ENCODE data around the gene MOCS3.
A peak's percentile ranks its signal among the peaks of the same experiment; 100 is the strongest.
"Not testable (repeated sequence)": the region's sequence is repeated elsewhere in the genome, so short reads cannot be mapped to it uniquely, and the experiment has no call there.

MOCS3 gene

DNA sequence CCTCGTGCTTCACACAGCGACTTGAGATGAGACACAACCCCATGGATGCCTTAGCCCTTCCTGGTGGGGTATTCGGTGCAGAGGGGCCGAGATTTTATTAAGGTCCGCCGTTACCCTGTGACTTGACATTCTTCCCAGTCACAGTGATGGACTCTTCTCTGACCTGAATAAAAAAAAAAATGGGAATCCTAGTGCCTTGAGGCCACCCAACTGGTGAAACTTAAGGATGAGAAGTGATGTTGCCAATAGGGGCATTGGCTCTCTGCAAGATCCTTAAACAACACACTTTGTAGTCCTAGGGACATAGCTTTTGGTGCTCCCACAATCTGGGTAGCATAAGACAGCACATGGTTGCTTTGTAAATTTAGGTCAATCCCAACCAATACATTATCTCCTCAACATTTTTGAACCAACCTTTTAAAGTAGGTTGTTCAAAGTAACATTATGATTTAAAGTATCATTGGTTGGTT, 26.6 kb upstream of the MOCS3 start:
- no peak for DNase-seq

DNA sequence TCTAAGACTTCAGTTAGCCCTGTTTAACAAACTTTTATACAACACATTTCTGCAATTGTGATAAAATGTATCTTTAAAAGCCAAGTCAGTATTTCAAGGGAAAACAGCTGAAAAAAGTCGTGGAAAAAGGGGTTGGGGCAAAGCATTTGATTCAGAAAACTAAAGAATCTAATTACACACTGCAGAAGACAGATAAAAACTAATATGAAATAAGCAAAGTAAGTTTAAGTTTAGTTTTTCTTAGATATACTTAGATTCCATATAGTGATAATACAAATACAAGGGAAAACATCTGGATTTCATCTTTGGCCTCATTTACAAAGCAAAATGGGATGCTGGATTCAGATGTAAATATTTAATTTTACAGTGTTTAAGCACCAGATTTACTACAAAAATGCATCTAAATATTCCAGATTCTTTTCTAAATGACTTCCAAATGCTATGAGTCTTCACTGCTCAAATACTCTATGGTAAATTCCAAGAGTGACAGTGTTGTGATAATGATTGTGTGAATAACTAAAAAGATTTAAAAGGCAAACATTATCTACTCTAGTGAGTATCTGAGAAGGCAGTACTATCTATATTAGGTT, 25.8 kb upstream of the MOCS3 start:
- DNase-seq: no peak

DNA sequence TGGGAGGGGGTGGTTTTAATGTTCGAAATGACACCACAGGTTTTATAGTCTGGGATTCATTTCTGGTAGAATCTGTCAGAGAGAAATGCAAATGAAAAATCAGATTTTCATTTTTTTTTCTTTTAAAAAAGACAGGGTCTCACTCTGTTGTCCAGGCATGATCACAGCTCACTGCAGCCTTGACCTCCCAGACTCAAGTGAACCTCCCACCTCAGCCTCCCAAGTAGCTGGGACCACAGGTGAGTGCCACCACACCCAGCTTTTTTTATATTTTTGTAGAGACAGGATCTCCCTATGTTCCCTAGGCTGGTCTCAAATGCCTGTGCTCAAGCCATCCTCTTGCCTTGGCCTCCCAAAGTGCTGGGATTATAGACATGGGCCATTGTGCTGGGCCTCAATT, 25.0 kb upstream of the MOCS3 start:
- no peak for DNase-seq

DNA sequence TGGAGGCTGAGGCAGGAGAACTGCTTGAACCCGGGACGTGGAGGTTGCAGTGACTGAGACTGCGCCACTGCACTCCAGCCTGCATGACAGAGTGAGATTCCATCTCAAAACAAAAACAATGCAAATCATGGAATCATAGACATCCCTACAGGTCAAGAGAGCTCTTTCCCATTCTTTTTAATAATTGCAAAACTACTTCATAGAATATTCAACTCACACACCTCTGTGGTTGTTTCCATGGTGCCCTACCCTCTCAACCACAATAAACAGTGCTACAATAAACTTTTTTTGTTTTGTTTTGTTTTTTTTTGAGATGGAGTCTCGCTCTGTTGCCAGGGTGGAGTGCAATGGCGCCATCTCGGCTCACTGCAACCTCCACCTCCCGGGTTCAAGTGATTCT, 15.5 kb upstream of the MOCS3 start:
- DNase-seq: no peak

DNA sequence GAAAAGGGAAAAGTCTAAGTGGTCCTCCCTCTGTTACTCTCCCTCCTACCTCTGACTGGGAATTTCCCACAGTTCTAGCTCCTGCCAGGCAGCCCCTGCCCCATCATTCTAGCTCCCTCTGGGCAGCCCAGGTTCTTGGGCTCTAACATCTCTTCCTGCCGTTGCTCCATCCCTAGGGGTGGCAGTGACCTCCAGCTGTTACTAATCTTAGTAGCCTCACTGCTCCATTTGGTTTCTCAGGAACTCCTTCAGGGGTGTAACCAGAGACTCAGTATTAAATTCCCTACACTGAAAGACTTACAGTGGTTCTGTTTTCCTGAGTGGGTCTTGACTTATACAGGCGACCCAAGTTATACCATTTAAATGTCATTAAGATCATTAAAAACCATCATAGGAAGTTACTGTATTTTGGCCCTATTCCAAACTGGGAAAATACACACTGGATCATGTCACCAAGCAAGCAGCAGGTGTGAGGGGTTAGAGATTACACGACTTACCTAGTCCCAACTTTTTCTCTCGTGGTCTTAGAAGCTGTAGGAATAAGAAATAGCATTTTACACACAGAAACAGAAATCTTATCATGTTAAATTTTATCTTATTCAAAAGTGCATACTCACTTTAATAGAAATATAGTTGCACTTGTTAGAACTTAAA, 10.4 kb upstream of the MOCS3 start:
- DNase-seq: no peak

DNA sequence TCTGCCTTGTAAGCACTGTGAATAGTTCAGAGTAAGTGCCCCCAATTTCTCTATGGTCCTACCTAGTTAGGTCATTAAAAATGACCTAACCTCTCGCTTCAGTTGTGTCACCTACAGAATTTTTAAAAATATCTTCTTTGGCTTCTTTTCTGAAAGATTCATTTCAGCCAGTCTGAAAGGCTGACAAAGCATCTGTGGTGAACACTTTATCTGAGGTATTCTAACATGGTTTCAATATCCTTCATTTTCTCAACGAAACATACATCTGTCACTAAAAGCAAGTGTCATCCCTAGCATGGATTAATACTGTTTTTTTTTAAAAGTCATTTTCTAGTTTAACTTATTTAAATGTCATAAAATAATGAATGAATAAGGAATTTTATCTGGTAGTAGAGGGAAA, 5.4 kb upstream of the MOCS3 start:
- no peak for DNase-seq

DNA sequence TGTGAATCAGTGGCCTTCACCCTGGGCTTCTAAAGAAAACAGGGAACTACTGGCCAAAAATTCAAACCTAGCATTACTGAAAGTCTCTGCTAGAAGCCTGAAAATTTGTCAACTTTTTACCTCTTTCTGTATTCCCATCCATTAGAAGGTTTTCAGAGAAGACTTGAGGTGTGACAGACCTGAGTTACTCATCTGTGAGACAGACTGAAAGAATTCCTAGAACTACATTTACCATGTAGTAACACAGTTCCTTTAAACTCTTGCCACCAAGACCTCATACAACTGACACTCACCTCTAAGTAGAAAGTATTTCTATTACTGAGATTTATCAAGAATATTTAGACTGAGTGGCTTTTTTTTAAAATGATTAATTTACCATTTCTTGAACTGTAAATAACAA, 4.8 kb upstream of the MOCS3 start:
- DNase-seq: no peak

DNA sequence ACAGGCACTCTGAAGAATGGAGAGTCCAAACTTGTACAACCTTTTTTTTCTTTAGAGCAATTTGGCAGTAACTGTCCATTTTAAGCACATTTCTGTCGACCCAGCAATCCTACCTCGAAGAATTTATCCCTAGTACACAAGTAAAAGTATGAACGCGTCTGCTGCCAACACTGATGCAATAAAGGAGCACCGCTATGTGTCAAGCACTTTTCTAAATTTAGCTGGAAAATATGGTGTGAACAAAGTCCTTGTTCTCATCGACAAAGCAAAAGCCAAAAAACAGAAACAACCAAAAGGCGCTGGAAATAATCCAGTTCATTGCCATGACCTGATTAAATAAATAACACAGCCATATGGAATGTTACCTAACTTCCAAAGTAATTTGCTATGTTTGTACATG, 1.3 kb upstream of the MOCS3 start:
- DNase-seq: no peak

DNA sequence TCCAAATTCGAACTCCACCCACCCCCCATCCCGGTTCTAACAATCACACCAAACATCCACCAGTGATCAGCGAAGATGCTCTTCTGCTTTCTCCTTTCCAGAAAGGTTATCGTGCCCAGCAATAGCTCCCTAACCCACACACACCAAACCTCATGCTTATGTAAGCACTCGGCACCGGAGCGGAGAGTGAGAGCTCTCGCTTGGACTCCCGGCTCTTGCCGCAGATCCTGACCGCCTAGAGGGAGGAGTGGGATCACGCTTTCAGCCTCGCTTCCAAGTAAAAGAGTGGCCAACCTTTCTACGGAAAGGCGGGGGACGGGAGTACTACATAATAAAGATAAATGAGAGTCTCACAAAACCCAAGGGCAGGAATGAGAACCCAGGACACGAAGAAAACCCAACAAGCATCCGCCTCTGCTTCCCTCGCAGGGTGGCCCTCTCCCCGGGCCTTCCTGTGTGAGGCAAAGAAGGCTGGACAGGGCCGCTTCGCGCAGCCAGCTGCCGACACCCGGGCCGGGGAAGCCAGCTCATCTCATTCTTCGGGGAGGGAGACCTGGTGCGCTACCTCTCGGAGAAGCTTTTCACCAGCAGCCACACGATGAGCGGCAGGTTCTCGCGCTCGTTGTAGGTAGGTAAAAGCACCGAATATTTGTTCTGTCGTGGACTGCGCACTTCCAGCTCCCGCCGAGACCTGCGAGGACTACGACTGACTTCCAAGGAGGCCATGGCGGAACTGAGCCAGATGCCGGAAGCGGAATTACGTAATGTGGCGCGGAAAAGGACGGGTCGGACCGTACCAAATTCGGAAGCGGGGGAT, 612 bp upstream of the MOCS3 start, which contains the start of gene DPM1:
Gene DPM1, minus strand, starts transcription at position 735 of the 817 bp plus-strand sequence. Its CDS starts 9 bp downstream, at position 726.
- peak; percentile 91 for DNase-seq

DNA sequence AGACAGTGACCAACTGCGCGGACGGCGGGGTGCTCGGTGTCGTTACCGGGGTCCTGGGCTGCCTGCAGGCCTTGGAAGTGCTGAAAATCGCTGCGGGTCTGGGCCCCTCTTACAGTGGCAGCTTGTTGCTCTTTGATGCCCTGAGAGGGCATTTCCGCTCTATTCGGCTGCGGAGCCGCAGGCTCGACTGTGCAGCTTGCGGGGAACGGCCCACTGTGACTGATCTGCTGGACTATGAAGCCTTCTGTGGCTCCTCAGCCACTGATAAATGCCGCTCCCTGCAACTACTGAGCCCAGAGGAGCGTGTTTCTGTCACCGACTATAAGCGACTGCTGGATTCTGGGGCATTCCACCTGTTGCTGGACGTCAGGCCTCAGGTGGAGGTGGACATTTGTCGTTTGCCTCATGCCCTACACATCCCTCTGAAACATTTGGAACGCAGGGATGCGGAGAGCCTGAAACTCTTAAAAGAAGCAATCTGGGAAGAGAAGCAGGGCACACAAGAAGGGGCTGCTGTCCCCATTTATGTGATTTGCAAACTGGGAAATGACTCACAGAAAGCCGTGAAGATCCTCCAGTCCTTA, 1.0 kb downstream of the MOCS3 start:
- no peak for DNase-seq

DNA sequence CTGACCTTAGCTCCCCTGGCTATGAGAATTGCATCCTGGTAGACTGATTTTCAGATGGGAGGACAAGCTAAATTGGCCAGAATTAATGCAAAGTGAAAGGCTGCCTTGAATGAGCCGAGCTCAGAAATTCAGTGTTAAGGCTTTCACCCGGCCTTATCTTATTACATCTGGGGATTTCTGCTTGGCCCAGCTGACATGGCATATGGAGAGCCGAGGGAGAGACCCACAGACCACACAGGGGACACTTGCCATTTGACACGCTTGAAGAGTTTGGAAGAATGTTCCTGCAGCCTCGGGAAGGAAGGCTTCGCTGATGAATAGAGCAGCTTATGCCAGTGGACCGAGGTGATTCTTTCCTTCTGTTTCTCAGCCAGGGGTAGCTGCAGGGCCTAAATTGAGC, 9.0 kb downstream of the MOCS3 start:
- no peak for DNase-seq

DNA sequence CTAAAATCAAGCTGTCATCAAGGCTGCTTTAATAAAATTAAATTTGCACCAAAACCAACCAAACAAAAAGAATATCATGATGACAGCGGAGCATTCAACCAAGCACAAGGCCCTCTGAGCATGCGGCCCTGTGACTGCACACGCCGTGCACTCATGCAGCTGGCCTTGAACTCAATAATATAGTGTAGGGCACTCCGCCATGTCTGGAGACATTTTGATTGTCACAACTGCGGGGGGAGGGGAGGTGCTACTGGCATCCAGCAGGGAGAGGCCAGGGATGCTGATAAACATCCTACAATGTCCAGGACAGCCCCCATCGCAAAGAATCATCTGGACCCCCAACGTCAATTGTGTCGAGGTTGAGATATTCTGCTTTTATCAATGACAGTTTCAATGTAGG, 9.7 kb downstream of the MOCS3 start:
- no peak for DNase-seq

DNA sequence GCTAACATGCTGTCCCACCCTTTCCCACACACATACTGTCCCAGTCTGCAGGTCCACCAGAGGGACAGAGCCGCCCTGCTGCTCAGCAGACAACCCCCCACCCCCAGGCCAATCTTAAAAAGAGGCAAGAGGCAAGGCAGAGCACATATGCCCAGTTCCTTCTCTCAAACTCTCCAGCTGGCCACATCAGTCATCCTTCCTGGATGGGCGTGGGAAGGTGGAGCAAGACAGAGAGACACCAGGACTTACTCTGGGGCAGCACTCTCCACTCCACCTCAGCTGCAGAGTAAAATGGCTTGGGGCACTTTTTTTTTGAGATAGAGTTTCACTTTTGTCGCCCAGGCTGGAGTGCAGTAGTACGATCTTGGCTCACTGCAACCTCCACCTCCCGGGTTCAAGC, 10.8 kb downstream of the MOCS3 start:
- no peak for DNase-seq

DNA sequence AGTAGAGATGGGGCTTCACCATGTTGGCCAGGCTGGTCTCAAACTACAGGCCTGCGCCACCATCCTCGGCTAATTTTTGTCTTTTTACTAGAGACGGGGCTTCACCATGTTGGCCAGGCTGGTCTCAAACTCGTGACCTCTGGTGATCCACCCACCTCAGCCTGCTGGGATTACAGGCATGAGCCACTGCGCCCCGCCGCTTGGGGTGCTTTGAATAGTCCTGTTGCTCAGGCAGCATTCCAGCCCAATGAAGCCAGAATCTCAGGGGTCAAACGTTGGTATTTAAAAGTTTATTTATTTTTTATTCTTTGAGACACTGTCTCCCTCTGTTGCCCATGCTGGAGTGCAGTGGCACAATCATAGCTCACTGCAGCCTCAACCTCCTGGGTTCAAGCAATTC, 11.3 kb downstream of the MOCS3 start:
- DNase-seq: no peak

DNA sequence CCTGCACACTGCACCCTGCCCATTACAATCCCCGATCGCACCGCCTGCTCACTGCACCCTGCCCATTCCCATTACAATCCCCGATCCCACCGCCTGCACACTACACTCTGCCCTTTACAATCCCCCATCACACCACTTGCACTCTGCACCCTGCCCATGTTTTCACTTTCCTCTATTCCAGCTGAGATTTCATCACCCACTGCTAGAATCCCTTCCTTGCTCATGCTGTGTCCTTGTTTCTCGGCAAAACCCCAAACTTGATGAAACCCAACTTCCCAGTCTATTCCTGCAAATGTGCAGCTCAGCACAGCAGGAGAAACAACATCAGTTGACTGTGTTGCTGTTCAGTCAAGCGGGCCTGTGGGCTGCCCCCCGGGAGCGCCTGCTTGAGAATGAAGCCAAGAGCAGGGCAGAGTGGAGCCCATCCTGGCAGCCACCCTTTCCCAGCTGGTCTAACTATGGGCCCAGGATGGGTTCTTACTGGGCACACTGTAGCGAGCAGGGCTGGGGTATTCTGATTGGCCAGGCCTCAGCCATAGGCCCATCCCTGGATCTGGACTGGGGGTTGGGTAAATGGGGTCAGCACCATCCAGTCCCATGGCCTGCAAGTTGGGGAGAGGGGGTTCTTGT, 17.2 kb downstream of the MOCS3 start:
- no peak for DNase-seq

DNA sequence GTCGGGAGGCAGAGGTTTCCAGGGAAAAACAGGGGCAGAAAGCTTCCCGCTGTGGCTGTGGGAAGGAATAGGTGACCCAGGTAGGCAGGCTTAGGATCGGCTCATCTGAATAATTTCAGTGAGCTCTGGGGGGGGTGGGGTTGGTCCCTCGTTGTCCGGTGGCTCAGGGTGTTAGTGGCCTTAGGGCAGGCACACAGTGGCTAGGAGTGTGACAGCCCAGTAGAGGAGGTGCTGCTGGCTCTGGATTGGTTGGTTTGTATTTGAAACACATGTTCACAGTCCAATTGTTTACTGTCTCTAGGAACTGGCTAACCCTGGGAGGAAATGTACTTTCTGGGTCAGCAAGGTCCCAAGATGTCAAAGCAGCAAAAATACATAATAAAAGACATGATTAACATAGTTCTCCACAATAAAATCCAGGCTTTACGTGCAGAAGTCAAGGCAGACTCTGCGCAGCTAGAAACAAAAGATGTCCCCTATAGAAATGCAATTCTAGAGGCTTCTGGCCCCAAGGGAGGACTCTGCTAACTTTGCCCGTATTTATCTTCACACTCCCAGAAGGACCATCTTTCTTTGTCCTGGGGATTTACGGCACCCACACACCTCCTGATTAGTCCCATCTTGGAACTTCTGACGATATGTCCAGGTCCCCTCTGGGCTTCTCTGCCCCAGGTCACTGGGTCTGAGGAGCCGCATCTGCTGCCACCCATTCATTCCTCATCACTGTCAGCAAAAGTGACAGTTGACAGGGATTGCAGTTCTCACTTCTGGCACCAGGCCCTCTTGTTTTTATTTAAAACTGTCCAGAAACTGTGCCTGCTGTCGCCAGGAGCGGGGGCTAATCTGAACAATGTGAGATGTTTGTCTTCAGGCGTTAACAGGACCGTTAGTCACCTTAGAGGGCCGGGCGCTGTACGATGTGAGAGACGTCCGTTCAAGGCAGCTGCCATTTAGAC, 18.7 kb downstream of the MOCS3 start:
- no peak for DNase-seq

DNA sequence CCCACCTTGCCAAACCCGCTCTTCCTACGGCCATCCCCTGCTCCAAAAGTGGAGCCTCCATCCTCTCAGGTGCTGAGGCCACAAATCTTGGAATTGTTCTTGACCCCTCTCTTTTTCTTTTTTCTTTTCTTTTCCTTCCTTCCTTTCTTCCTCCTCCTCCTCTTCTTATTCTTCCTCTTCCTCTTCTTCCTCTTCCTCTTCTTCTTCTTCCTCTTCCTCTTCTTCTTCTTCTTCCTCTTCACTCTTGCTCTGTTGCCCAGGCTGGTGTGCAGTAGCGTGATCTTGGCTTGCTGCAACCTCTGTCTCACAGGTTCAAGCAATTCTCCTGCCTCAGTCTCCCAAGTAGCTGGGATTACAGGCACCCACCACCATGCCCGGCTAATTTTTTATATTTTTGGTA, 19.9 kb downstream of the MOCS3 start:
- DNase-seq: not testable (repeated sequence)

DNA sequence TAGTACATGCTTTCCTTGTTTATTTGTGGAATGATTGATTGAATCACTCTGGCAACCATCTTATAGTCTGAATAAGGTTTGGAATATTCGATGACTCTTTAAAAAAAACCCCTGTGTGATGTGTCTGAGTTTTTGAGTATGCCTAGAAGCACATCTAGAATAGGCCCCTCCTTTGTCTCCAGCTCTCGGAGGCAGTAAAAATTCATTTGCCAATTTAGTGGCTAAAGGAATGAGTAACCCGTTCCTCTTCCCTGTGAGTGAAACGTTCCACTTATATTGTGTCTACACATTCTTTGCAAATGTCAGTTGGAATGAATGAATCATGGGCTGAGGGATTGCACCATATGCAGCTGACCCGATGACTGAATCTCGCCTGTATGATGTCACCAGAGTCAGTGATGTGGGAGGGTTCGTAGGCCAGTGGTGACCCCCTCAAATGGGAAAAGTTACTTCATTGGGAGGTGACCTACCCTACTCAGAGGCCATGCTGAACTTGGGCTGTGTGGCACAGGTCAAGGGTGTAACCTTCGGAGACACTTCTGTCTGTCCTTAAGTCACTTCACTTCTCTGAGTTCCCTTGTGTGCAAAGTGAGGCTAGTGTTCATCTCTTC, 21.6 kb downstream of the MOCS3 start:
- DNase-seq: no peak

DNA sequence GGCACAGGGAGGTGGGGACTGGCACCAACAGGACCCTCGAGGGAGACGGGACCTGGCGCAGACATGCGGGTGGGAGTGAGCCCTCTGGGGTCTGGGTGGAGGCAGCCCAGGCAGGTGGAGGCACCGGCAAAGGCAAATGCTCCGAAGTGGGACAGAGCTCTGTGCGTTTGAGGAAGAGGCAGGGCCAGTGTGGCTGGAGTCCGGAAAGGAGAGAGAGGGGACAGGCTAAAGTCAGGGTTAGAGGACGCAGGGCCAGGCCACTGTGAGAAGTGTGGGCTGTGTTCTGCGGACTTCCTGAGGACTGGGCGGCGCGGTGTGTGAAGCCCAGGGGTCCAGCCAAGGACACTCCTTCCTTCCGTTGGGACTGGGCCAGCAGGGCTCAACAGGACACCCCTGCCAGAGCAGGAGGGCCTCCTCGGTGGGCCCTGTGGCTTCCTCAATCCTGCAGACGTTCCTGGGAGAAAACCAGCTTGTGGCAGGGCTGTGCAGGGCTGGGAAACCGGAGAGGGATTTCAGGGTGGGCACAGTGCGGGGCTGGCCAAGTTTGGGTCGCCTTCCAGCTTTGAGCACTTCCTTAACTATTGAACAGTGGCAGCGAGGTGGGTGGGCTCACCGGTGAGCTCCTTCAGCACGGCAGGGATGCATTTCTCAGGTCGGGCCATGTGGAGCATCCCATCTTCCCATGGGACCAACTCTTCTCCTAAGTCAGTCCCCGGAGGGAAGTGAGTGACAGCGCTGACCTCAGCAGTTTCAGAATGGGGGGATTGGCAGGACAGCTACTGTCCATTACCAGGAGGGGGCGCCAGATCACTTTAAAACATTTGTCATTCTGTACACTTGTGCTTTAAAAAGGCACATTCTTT, 22.5 kb downstream of the MOCS3 start:
- peak; percentile 63 for DNase-seq

DNA sequence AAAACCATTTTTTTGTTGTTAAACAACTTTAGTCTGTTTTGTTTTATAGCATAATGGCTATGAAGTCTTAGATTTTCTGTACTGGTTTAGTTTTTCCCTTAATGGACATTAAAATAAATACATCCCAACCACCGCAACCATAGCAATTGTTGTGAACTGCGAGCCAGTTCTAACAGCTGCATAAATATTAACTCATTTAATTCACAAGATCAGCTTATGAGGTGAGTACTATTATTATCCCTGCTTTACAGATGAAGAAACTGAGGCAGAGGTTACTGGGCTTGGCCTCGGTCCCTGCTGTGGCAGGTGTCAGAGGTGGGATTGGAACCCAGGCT, 23.1 kb downstream of the MOCS3 start:
- no peak for DNase-seq

DNA sequence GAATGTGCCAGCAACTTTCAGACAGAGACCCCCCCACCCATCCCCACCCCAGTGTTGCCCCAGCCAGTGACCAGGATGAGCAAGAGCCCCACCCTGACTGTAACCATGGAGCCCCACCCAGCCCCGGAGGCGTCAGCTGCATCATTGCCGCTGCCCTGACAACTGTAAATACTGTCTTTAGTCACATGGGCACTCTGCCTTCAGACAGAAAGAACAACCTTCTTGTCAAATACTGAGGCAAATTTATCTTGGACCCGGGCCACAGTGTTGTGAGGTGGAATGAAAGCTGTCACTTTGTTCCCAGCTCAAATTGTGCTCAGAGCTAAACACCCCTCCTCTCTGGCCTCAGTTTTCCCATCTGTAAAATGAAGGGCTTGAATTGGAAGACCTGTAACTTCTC, 23.7 kb downstream of the MOCS3 start:
- no peak for DNase-seq

Data from CD4-positive, alpha-beta T cell treated with Interleukin-21 for 1 hour (primary cell).